Astrocyte (in vitro differentiated cells and primary cell): ENCODE data around the gene HOXA10. TPM values are rescaled to one million over a fixed set of nuclear protein-coding genes. Genes with fewer than 3 reads are reported as not detected.
A peak's percentile ranks its signal among the peaks of the same experiment; 100 is the strongest.

Source experiments
- DNase-seq: peaks from one replicate; pipeline ENCODE4 v3.0.0-alpha.2; 2010; ENCODE audit warnings: low read depth
- FAIRE-seq: peaks from 2 replicates; lab custom pipeline; 2011; peaks lifted over from hg19 to GRCh38; lab: Jason Lieb, UNC
- H2AFZ ChIP-seq: 2 replicates; pipeline ENCODE4 v1.6.0; 2012; ENCODE audit warnings: low read depth, low read length, inconsistent platforms
- H3K27ac ChIP-seq: 2 replicates; pipeline ENCODE4 v1.5.1; 2011; ENCODE audit warnings: low read depth, low read length, inconsistent platforms
- H3K27me3 ChIP-seq: 2 replicates; pipeline ENCODE4 v1.6.0; 2011; ENCODE audit warnings: low read length, inconsistent platforms; ENCODE audit not compliant: insufficient read depth
- H3K36me3 ChIP-seq: 2 replicates; pipeline ENCODE4 v1.5.1; 2011; ENCODE audit warnings: low read length, inconsistent platforms; ENCODE audit not compliant: insufficient read depth
- H3K4me1 ChIP-seq: 2 replicates; pipeline ENCODE4 v1.5.1; 2011; ENCODE audit warnings: low read length, inconsistent platforms; ENCODE audit not compliant: insufficient read depth
- H3K4me2 ChIP-seq: 2 replicates; pipeline ENCODE4 v1.6.0; 2012; ENCODE audit warnings: low read length, inconsistent platforms
- H3K4me3 ChIP-seq: 2 replicates; pipeline ENCODE4 v1.5.1; 2011; ENCODE audit warnings: low read depth, mild to moderate bottlenecking, low read length, inconsistent platforms; ENCODE audit not compliant: insufficient read depth
- H3K79me2 ChIP-seq: 2 replicates; pipeline ENCODE4 v1.6.0; 2012; ENCODE audit warnings: mild to moderate bottlenecking, low read length, inconsistent platforms; ENCODE audit not compliant: insufficient read depth
- H3K9ac ChIP-seq: 2 replicates; pipeline ENCODE4 v1.6.0; 2012; ENCODE audit warnings: mild to moderate bottlenecking, low read length, inconsistent platforms
- H3K9me3 ChIP-seq: 2 replicates; pipeline ENCODE4 v1.5.1; 2012; ENCODE audit warnings: low read depth, mild to moderate bottlenecking, low read length, inconsistent platforms; ENCODE audit not compliant: insufficient read depth
- H4K20me1 ChIP-seq: 2 replicates; pipeline ENCODE4 v1.6.0; 2012; ENCODE audit warnings: low read length, inconsistent platforms; ENCODE audit not compliant: insufficient read depth
- H3K27ac Mint-ChIP-seq: one replicate; pipeline ENCODE4 v1.8.0; 2021; ENCODE audit warnings: mild to moderate bottlenecking, mixed read lengths; ENCODE audit not compliant: unreplicated experiment
- H3K27me3 Mint-ChIP-seq: one replicate; pipeline ENCODE4 v1.8.0; 2021; ENCODE audit warnings: low read depth, mixed read lengths; ENCODE audit not compliant: unreplicated experiment
- H3K36me3 Mint-ChIP-seq: one replicate; pipeline ENCODE4 v1.8.0; 2021; ENCODE audit warnings: low read depth, mixed read lengths; ENCODE audit not compliant: unreplicated experiment
- H3K4me1 Mint-ChIP-seq: one replicate; pipeline ENCODE4 v1.8.0; 2021; ENCODE audit warnings: low read depth, mixed read lengths; ENCODE audit not compliant: unreplicated experiment
- H3K4me3 Mint-ChIP-seq: one replicate; pipeline ENCODE4 v1.8.0; 2021; ENCODE audit warnings: mild to moderate bottlenecking, moderate library complexity, mixed read lengths; ENCODE audit not compliant: unreplicated experiment
- H3K9me3 Mint-ChIP-seq: one replicate; pipeline ENCODE4 v1.8.0; 2021; ENCODE audit warnings: mild to moderate bottlenecking, mixed read lengths; ENCODE audit not compliant: unreplicated experiment
- EZH2 ChIP-seq: IDR thresholded peaks from 2 replicates; pipeline ENCODE4 v1.6.1; 2012; ENCODE audit warnings: mild to moderate bottlenecking, low read length, inconsistent platforms; ENCODE audit not compliant: insufficient read depth
- total RNA-seq: library from RNA; stranded (reverse); gene quantifications from 2 replicates; pipeline ENCODE4 v1.2.1, GENCODE V29; 2021
- TF ChIP-seq, protein P1 (sequence below): IDR thresholded peaks from 2 replicates; pipeline ENCODE4 v1.5.1; 2011; ENCODE audit warnings: low read depth, mild to moderate bottlenecking, inconsistent platforms, low read length, moderate library complexity; ENCODE audit not compliant: insufficient read depth

HOXA10 gene
- total RNA-seq, 1 donor from 2014 or later, result not detected

DNA sequence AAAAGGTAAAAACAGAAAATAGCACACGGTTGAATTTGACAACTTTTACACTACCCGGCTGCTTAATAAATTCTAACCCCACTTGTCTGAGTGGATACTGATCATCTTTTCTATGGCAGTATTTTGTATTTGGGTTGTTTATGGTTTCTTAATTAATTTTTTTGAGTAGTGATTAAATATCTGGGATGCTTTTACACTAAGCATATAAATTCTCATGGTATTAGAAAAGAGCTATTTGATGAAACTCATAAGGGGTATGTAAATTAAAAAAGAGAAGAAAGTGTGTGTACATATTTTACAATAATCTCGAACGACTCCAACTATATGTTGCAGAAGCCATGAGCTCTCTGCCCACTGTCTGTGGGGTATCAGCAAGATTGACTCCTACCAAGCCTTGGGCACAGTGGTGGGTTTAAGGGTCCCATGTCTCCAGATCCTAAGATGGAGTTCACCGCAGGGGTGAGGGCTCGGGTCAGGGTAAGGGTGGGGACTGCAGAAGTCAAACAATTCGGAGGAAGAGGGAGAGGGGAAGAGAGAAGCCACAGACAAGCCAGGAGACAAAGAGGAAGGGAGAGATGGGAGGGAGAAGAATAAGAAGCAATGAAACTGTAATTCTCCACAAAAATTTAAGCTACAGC is 33.3 kb upstream of the HOXA10 start:
- Mint-ChIP-seq H3K27me3 (peaks cover 95% of the 10 kb centered on the region), H3K9me3 (peaks cover 8% of the 10 kb centered on the region), H3K4me1 (no peaks in the 10 kb centered on the region), H3K36me3 (no peaks in the 10 kb centered on the region), H3K27ac (no peak overlapping the region), H3K4me3 (no peak overlapping the region)
- H3K4me2 ChIP-seq, result no peak overlapping the region
- no peaks in the 10 kb centered on the region for H3K79me2 ChIP-seq
- no peaks in the 10 kb centered on the region for H3K36me3 ChIP-seq
- TF ChIP-seq, protein P1, sequence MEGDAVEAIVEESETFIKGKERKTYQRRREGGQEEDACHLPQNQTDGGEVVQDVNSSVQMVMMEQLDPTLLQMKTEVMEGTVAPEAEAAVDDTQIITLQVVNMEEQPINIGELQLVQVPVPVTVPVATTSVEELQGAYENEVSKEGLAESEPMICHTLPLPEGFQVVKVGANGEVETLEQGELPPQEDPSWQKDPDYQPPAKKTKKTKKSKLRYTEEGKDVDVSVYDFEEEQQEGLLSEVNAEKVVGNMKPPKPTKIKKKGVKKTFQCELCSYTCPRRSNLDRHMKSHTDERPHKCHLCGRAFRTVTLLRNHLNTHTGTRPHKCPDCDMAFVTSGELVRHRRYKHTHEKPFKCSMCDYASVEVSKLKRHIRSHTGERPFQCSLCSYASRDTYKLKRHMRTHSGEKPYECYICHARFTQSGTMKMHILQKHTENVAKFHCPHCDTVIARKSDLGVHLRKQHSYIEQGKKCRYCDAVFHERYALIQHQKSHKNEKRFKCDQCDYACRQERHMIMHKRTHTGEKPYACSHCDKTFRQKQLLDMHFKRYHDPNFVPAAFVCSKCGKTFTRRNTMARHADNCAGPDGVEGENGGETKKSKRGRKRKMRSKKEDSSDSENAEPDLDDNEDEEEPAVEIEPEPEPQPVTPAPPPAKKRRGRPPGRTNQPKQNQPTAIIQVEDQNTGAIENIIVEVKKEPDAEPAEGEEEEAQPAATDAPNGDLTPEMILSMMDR, result no peak
- peak; percentile 15 for TF ChIP-seq EZH2
- no peak overlapping the region for H3K4me3 ChIP-seq
- H3K9ac ChIP-seq, result no peak overlapping the region
- H3K9me3 ChIP-seq, result no peaks in the 10 kb centered on the region
- H3K4me1 ChIP-seq, result peaks cover 15% of the 10 kb centered on the region
- no peak for DNase-seq
- H4K20me1 ChIP-seq, result peaks cover 17% of the 10 kb centered on the region
- no peak overlapping the region for H3K27ac ChIP-seq
- no peak overlapping the region for H2AFZ ChIP-seq
- H3K27me3 ChIP-seq, result peaks cover 100% of the 10 kb centered on the region
- FAIRE-seq, result no peak

DNA sequence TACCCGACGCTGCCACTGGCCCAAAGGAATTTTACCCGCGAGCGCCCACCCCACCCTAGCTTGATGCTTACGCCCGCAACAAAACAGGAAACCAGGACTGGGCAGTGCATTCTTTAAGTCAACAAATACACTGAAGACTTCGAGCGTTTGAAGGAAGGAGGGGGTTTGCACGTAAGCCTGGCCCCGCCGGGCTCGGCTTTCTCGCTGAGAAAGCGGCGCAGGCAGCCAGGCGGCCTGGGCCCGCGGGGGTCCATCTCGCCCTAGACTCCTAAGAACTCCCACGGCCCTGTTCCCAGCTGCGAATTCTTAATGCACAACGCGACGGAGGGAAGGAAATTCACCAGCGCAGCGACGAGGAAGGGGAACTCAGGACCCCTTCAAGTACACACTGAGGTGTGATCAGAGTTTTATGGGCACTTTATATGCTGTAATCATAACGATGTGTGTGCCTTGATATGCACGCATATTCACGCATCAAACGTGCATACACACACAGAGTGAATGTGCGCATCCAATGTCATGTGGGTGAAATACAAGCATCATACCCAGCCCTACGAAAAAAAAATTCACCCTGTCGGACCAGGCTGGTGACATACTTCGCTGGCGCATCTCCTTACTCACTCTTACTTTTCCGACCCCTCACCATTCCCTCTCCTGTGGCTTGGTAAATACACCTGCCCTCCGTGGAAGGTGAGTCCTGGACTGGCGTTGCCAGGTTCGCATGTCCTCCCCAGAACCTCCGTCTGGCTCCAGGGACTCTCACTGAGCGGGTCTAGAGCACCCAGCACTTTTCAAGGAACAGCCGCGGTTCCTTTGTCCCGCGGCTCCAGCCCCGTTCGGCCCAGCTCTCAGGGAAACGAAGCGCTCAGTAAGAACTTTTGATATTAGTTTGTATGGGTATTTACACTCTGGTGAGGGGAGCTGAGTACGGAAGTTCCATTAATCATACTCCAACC is 31.5 kb upstream of the HOXA10 start:
- Mint-ChIP-seq H3K9me3 (peaks cover 13% of the 10 kb centered on the region), H3K4me3 (no peak overlapping the region), H3K27ac (peak overlapping the region; percentile 41), H3K4me1 (no peaks in the 10 kb centered on the region), H3K27me3 (peaks cover 97% of the 10 kb centered on the region), H3K36me3 (no peaks in the 10 kb centered on the region)
- Histone ChIP-seq H3K9ac (no peak overlapping the region), H3K36me3 (no peaks in the 10 kb centered on the region), H3K27ac (no peak overlapping the region), H3K4me3 (no peak overlapping the region), H3K79me2 (no peaks in the 10 kb centered on the region), H4K20me1 (peaks cover 35% of the 10 kb centered on the region), H3K9me3 (peaks cover 5% of the 10 kb centered on the region), H3K27me3 (peaks cover 100% of the 10 kb centered on the region), H3K4me1 (peaks cover 13% of the 10 kb centered on the region), H3K4me2 (peak overlapping the region; percentile 47), H2AFZ (no peak overlapping the region)
- DNase-seq (no peak), FAIRE-seq (no peak)
- TF ChIP-seq, protein P1, result no peak
- TF ChIP-seq EZH2, result peak; percentile 92
